Measurements from ENCODE around the gene BIRC5. TPM values are rescaled to one million over a fixed set of nuclear protein-coding genes. Genes with fewer than 3 reads are reported as not detected.
A peak's percentile ranks its signal among the peaks of the same experiment; 100 is the strongest.
"Not testable (repeated sequence)": the region's sequence is repeated elsewhere in the genome, so short reads cannot be mapped to it uniquely, and the experiment has no call there.

BIRC5 gene
- total RNA-seq, 1 donor from 2014 or later, result 1.0 TPM

DNA sequence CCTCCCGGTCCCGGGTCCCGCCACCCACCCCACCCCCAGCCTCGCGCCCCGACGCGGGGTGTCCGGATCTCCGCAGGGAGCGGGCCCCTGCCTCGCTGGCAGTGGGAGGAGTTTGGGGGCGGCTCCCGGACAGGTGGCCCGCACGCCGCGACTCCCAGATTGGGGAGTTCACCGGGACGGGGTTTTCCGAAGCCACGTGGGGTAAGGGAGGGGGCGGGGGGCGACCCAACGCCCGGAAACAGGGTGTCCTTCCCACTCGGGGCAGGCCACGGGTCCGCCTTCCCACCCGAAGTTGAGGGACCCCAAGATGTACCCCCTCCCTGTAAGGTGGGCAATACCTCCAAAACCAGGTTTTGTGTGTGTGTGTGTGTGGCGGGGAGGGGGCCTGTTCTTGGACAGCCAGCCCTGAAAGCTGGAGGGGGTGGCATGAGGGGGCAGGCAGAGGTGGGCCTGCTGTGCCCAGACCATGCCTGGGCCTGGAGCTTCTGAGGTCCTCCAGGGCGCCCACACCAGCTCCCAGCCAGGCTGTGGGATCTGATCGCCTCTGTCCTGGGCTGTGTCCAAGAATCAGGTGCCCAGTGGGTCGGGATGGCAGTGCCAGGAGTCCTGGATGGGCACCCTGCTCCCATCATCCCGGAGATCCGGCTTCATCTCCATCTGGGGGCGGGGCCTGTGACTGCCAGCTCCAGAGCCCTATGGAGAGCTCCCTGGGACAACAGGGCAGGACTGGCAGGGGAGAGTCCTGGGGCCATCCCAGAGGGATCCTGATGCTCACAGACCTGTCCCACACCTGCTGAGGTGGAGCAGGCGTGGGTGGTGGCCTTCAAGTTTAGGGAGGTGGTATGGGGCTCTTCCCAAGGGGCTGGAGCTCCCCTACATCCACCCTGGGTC lies 44.9 kb upstream of the BIRC5 start:
- POLR2A ChIA-PET, result interaction anchor here (0.5 to 33.1 kb wide), 12 partner anchors 10 to 1012 kb away, joined by 3 to 2404 read pairs (median 4); partner anchors contain the start of genes C17orf99, TMC6, TMC8 and TMEM235
- H3K4me3 Mint-ChIP-seq, result peak overlapping the region; percentile 84
- TF ChIP-seq, protein P1, sequence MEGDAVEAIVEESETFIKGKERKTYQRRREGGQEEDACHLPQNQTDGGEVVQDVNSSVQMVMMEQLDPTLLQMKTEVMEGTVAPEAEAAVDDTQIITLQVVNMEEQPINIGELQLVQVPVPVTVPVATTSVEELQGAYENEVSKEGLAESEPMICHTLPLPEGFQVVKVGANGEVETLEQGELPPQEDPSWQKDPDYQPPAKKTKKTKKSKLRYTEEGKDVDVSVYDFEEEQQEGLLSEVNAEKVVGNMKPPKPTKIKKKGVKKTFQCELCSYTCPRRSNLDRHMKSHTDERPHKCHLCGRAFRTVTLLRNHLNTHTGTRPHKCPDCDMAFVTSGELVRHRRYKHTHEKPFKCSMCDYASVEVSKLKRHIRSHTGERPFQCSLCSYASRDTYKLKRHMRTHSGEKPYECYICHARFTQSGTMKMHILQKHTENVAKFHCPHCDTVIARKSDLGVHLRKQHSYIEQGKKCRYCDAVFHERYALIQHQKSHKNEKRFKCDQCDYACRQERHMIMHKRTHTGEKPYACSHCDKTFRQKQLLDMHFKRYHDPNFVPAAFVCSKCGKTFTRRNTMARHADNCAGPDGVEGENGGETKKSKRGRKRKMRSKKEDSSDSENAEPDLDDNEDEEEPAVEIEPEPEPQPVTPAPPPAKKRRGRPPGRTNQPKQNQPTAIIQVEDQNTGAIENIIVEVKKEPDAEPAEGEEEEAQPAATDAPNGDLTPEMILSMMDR (IDR thresholded peaks at IDR 0.05), result no peak
- H3K36me3 Mint-ChIP-seq (ENCODE audit: low read depth), result peaks cover 49% of the 10 kb centered on the region
- ATAC-seq (ENCODE audit: low read depth), result peak; percentile 23
- H3K9me3 Mint-ChIP-seq, result no peaks in the 10 kb centered on the region
- H3K27ac Mint-ChIP-seq, result peak overlapping the region; percentile 90
- peak; percentile 41 for DNase-seq
- H3K4me1 Mint-ChIP-seq, result peaks cover 58% of the 10 kb centered on the region
- CTCF ChIA-PET, result interaction anchor here (1.0 to 1.1 kb wide), 2 partner anchors 27 to 34 kb away, joined by 3 to 4 read pairs; no protein-coding TSS in a partner anchor
- H3K27me3 Mint-ChIP-seq, result no peaks in the 10 kb centered on the region
- intact Hi-C loops (cut with micrococcal nuclease), result loop anchor here (1.0 kb wide), 4 partner anchors 14 to 42 kb away; no protein-coding TSS in a partner anchor

DNA sequence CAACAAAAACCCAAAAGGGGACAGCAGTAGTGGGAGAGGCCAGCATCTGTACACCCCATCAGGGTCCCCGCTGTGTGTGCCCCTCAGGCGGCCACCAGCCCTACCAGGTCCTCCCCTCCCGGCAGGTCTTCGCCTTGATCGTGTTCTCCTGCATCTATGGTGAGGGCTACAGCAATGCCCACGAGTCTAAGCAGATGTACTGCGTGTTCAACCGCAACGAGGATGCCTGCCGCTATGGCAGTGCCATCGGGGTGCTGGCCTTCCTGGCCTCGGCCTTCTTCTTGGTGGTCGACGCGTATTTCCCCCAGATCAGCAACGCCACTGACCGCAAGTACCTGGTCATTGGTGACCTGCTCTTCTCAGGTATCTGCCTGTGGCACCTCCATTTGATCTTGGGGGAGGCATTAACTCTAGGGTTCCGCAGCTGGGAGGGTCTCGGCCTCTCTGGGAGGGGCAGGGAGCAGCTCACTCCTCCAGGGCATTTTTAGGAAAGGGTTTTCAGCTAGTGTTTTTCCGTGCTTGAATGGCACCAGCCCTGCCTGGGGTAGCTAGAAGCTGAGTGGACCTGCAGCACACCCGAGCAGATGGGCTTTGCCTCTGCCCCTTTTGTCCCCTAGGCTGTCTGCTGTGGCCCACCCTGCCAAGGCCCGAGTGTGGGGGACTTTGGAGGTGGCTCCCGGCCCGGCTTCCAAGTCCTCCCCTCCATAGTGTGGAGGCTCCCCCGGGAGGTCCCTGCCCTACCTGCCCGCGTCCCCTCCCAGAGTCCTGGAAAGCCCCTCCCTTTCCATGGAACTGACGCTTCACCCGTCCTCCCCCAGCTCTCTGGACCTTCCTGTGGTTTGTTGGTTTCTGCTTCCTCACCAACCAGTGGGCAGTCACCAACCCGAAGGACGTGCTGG lies 43.1 kb upstream of the BIRC5 start:
- peak overlapping the region; percentile 90 for H3K27ac Mint-ChIP-seq
- POLR2A ChIA-PET, result interaction anchor here (0.6 to 33.1 kb wide), 3 partner anchors 30 to 185 kb away, joined by 4 to 2404 read pairs (median 5); partner anchors contain the start of genes C17orf99, TMC6 and TMC8
- peaks cover 64% of the 10 kb centered on the region for H3K36me3 Mint-ChIP-seq (ENCODE audit: low read depth)

DNA sequence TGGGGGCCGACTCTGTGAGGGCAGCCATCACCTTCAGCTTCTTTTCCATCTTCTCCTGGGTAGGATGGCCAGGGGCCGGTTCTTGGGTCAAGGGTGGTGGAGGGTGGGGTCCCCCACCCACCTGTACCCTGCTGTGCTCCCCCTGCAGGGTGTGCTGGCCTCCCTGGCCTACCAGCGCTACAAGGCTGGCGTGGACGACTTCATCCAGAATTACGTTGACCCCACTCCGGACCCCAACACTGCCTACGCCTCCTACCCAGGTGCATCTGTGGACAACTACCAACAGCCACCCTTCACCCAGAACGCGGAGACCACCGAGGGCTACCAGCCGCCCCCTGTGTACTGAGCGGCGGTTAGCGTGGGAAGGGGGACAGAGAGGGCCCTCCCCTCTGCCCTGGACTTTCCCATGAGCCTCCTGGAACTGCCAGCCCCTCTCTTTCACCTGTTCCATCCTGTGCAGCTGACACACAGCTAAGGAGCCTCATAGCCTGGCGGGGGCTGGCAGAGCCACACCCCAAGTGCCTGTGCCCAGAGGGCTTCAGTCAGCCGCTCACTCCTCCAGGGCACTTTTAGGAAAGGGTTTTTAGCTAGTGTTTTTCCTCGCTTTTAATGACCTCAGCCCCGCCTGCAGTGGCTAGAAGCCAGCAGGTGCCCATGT lies 42.3 kb upstream of the BIRC5 start:
- ChIA-PET CTCF (interaction anchor here (0.6 to 9.7 kb wide), 3 partner anchors 20 to 41 kb away, joined by 3 to 220 read pairs (median 5); partner anchors contain the start of genes TMC6 and TMC8), POLR2A (interaction anchor here (0.6 to 33.1 kb wide), 2 partner anchors 30 to 41 kb away, joined by 4 to 2404 read pairs; partner anchors contain the start of genes C17orf99, TMC6 and TMC8)
- Mint-ChIP-seq H3K4me1 (peaks cover 78% of the 10 kb centered on the region), H3K36me3 (ENCODE audit: low read depth) (peaks cover 68% of the 10 kb centered on the region), H3K27ac (peak overlapping the region; percentile 90), H3K4me3 (peak overlapping the region; percentile 84)
- not testable (repeated sequence) for DNase-seq; ATAC-seq (ENCODE audit: low read depth); H3K9me3 Mint-ChIP-seq; H3K27me3 Mint-ChIP-seq
- intact Hi-C loops (cut with micrococcal nuclease), result loop anchor here (1.0 kb wide), 1 partner anchor 16 kb away; no protein-coding TSS in a partner anchor

More for the DNA sequence above, 43.1 kb upstream of the BIRC5 start:
- DNase-seq (no peak), ATAC-seq (ENCODE audit: low read depth) (no peak)
- CTCF ChIA-PET, result interaction anchor here (1.5 to 9.7 kb wide), 2 partner anchors 31 to 40 kb away, joined by 5 to 220 read pairs; partner anchors contain the start of genes TMC6 and TMC8
- TF ChIP-seq, protein P1 (IDR thresholded peaks at IDR 0.05), result no peak
- no peaks in the 10 kb centered on the region for H3K9me3 Mint-ChIP-seq
- H3K27me3 Mint-ChIP-seq, result no peaks in the 10 kb centered on the region
- peaks cover 74% of the 10 kb centered on the region for H3K4me1 Mint-ChIP-seq
- H3K4me3 Mint-ChIP-seq, result peak overlapping the region; percentile 84
- intact Hi-C loops (cut with micrococcal nuclease), result no loop called here

DNA sequence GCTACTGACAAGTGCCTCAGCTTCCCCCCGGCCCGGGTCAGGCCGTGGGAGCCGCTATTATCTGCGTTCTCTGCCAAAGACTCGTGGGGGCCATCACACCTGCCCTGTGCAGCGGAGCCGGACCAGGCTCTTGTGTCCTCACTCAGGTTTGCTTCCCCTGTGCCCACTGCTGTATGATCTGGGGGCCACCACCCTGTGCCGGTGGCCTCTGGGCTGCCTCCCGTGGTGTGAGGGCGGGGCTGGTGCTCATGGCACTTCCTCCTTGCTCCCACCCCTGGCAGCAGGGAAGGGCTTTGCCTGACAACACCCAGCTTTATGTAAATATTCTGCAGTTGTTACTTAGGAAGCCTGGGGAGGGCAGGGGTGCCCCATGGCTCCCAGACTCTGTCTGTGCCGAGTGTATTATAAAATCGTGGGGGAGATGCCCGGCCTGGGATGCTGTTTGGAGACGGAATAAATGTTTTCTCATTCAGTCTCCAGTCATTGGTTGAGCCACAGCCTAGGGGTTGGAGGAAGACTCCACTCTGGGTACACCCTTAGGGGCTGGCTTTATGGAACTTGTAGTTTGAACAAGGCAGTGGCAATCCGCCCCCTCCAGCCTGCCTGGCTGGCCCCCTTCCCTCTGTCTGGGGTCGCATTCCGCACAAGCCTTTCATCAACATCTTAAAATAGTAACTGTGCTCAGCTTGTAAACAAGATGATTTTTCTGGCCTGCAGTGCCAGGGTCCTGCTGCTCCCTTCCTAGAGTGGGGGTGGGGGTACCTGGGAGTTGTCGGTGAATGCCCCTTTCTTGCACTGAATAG lies 41.6 kb upstream of the BIRC5 start:
- Mint-ChIP-seq H3K27ac (peak overlapping the region; percentile 90), H3K27me3 (no peaks in the 10 kb centered on the region), H3K36me3 (ENCODE audit: low read depth) (peaks cover 68% of the 10 kb centered on the region), H3K4me1 (peaks cover 81% of the 10 kb centered on the region), H3K4me3 (peak overlapping the region; percentile 84), H3K9me3 (no peaks in the 10 kb centered on the region)
- ATAC-seq (ENCODE audit: low read depth) (no peak), DNase-seq (peak; percentile 43)
- CTCF ChIA-PET, result interaction anchor here (0.9 to 9.7 kb wide), 3 partner anchors 32 to 60 kb away, joined by 3 to 220 read pairs (median 5); partner anchors contain the start of genes TMC6 and TMC8
- POLR2A ChIA-PET, result interaction anchor here (0.7 to 33.1 kb wide), 3 partner anchors 31 to 104 kb away, joined by 3 to 2404 read pairs (median 3); partner anchors contain the start of genes C17orf99, TMC6 and TMC8
- intact Hi-C loops (cut with micrococcal nuclease), result loop anchor here (1.0 kb wide), 1 partner anchor 17 kb away; no protein-coding TSS in a partner anchor
- TF ChIP-seq, protein P1 (IDR thresholded peaks at IDR 0.05), result no peak

Measured in activated B cell treated with CpG ODN at 0.5 μM for 24 hours (primary cell).